ENCODE measurements around the gene MRPL47.

- TF ChIP-seq, protein P1, sequence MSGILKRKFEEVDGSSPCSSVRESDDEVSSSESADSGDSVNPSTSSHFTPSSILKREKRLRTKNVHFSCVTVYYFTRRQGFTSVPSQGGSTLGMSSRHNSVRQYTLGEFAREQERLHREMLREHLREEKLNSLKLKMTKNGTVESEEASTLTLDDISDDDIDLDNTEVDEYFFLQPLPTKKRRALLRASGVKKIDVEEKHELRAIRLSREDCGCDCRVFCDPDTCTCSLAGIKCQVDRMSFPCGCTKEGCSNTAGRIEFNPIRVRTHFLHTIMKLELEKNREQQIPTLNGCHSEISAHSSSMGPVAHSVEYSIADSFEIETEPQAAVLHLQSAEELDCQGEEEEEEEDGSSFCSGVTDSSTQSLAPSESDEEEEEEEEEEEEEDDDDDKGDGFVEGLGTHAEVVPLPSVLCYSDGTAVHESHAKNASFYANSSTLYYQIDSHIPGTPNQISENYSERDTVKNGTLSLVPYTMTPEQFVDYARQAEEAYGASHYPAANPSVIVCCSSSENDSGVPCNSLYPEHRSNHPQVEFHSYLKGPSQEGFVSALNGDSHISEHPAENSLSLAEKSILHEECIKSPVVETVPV (CRISPR knock-in tag; IDR thresholded peaks at IDR 0.05): no peak
- TF ChIP-seq ZFP3 (CRISPR knock-in tag; IDR thresholded peaks at IDR 0.05) (no peak), TSHZ2 (CRISPR knock-in tag; IDR thresholded peaks at IDR 0.05) (no peak), PATZ1 (CRISPR knock-in tag; IDR thresholded peaks at IDR 0.05; ENCODE audit: borderline replicate concordance) (peak; percentile 29; the same call in 1 of the 2 replicates), SNAI2 (CRISPR knock-in tag; IDR thresholded peaks at IDR 0.05) (no peak), ZFP30 (CRISPR knock-in tag; IDR thresholded peaks at IDR 0.05) (no peak), RARB (CRISPR knock-in tag; IDR thresholded peaks at IDR 0.05) (no peak)
- TF ChIP-seq, protein P2, sequence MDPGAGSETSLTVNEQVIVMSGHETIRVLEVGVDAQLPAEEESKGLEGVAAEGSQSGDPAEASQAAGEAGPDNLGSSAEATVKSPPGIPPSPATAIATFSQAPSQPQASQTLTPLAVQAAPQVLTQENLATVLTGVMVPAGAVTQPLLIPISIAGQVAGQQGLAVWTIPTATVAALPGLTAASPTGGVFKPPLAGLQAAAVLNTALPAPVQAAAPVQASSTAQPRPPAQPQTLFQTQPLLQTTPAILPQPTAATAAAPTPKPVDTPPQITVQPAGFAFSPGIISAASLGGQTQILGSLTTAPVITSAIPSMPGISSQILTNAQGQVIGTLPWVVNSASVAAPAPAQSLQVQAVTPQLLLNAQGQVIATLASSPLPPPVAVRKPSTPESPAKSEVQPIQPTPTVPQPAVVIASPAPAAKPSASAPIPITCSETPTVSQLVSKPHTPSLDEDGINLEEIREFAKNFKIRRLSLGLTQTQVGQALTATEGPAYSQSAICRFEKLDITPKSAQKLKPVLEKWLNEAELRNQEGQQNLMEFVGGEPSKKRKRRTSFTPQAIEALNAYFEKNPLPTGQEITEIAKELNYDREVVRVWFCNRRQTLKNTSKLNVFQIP (CRISPR knock-in tag; IDR thresholded peaks at IDR 0.05; ENCODE audit: borderline replicate concordance, low read depth): no peak
Measured at GRCh38 chr3:179646177-179646576, 41.7 kb upstream of the MRPL47 start.
